ENCODE measurements around the gene ZNF491. TPM values are rescaled to one million over a fixed set of nuclear protein-coding genes. Genes with fewer than 3 reads are reported as not detected.
"Not testable (repeated sequence)": the region's sequence is repeated elsewhere in the genome, so short reads cannot be mapped to it uniquely, and the experiment has no call there.

Gene ZNF491
- total RNA-seq, 1 donor: 0.94 TPM

GRCh38 chr19:11833541-11833940 is 35.2 kb downstream of the ZNF491 start:
- H3K9me3 ChIP-seq (ENCODE audit: low read depth, low read length): peaks cover 56% of the 10 kb centered on the region
- no peaks in the 10 kb centered on the region for H3K27me3 ChIP-seq (ENCODE audit: insufficient read depth, low read length)
- H3K4me1 ChIP-seq (ENCODE audit: insufficient read depth, low read length): no peaks in the 10 kb centered on the region
- no peak overlapping the region for H3K4me3 ChIP-seq (ENCODE audit: low read length)

GRCh38 chr19:11835626-11836066 is 37.3 kb downstream of the ZNF491 start:
- not testable (repeated sequence) for H3K27me3 ChIP-seq (ENCODE audit: insufficient read depth, low read length); H3K4me1 ChIP-seq (ENCODE audit: insufficient read depth, low read length); H3K4me3 ChIP-seq (ENCODE audit: low read length)
- peaks cover 43% of the 10 kb centered on the region for H3K9me3 ChIP-seq (ENCODE audit: low read depth, low read length)

- Histone ChIP-seq H3K4me1 (ENCODE audit: insufficient read depth, low read length) (peaks cover 8% of the 10 kb centered on the region), H3K9me3 (ENCODE audit: low read depth, low read length) (no peaks in the 10 kb centered on the region), H3K4me3 (ENCODE audit: low read length) (no peak overlapping the region), H3K27me3 (ENCODE audit: insufficient read depth, low read length) (no peaks in the 10 kb centered on the region)
Observed at GRCh38 chr19:11843722-11844121, 45.4 kb downstream of the ZNF491 start.

DNA sequence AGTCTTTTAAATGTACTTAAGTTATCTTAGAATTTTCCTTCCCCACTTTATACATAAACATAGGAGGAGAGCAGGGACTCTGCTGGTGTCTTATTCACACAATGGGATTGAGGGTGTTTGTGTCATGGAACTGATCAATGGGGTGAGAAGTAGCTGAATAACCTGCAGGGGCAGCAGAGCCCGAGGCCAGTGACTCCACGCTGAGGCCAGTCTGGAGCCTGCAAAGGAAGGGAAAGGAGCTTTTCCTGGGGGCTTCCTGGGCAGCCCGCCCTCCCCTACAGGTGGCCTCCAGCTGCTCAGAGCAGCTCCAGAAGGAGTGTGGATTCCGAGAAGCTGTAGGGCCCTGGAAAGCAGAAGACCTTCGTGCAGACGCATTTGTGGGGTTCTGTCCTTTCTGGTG is 49.3 kb downstream of the ZNF491 start:
- H3K4me3 ChIP-seq (ENCODE audit: low read length); H3K9me3 ChIP-seq (ENCODE audit: low read depth, low read length): not testable (repeated sequence)
- peaks cover 23% of the 10 kb centered on the region for H3K4me1 ChIP-seq (ENCODE audit: insufficient read depth, low read length)

GRCh38 chr19:11848200-11848593 is 49.9 kb downstream of the ZNF491 start:
- Histone ChIP-seq H3K9me3 (ENCODE audit: low read depth, low read length) (no peaks in the 10 kb centered on the region), H3K4me1 (ENCODE audit: insufficient read depth, low read length) (peaks cover 23% of the 10 kb centered on the region), H3K4me3 (ENCODE audit: low read length) (peak overlapping the region; percentile 55), H3K27me3 (ENCODE audit: insufficient read depth, low read length) (no peaks in the 10 kb centered on the region)

More for the DNA sequence above, 49.3 kb downstream of the ZNF491 start:
- not testable (repeated sequence) for H3K27me3 ChIP-seq (ENCODE audit: insufficient read depth, low read length)

- Histone ChIP-seq H3K4me3 (ENCODE audit: low read length) (peak within 1 kb of the TSS; percentile 55), H3K4me1 (ENCODE audit: insufficient read depth, low read length) (peaks cover 23% of the 10 kb centered on the region), H3K9me3 (ENCODE audit: low read depth, low read length) (no peaks in the 10 kb centered on the region), H3K27me3 (ENCODE audit: insufficient read depth, low read length) (no peaks in the 10 kb centered on the region)
Observed at GRCh38 chr19:11848594-11849469, 50.5 kb downstream of the ZNF491 start, which contains the start of gene ZNF439. ZNF439 (plus strand) TSS chr19:11848726; CDS start chr19:11848868, 142 bp downstream.

GRCh38 chr19:11850289-11850688 is 52.0 kb downstream of the ZNF491 start:
- H3K27me3 ChIP-seq (ENCODE audit: insufficient read depth, low read length); H3K4me3 ChIP-seq (ENCODE audit: low read length); H3K9me3 ChIP-seq (ENCODE audit: low read depth, low read length): not testable (repeated sequence)
- H3K4me1 ChIP-seq (ENCODE audit: insufficient read depth, low read length): peaks cover 23% of the 10 kb centered on the region

DNA sequence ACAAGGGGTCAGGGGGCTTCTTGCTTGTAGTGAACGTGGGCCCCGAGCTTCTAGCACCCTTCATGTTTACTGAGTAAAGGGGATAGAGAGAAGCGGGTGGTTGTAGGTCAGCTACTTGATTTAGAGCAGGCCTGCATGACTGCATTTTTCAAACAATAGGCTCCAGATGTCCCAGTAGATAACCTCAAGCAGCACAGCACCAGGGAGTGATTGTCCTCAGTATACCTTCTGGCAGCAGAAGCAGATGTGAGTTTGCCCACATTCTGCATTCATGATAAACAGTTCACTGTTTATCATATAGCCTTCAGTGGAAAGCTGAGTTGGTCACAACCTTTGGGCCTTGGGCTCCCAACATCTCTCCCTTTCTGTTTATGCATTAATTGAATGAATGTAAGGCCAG is 55.0 kb downstream of the ZNF491 start:
- no peak overlapping the region for H3K4me3 ChIP-seq (ENCODE audit: low read length)
- no peaks in the 10 kb centered on the region for H3K27me3 ChIP-seq (ENCODE audit: insufficient read depth, low read length)
- peaks cover 7% of the 10 kb centered on the region for H3K9me3 ChIP-seq (ENCODE audit: low read depth, low read length)
- peaks cover 18% of the 10 kb centered on the region for H3K4me1 ChIP-seq (ENCODE audit: insufficient read depth, low read length)

DNA sequence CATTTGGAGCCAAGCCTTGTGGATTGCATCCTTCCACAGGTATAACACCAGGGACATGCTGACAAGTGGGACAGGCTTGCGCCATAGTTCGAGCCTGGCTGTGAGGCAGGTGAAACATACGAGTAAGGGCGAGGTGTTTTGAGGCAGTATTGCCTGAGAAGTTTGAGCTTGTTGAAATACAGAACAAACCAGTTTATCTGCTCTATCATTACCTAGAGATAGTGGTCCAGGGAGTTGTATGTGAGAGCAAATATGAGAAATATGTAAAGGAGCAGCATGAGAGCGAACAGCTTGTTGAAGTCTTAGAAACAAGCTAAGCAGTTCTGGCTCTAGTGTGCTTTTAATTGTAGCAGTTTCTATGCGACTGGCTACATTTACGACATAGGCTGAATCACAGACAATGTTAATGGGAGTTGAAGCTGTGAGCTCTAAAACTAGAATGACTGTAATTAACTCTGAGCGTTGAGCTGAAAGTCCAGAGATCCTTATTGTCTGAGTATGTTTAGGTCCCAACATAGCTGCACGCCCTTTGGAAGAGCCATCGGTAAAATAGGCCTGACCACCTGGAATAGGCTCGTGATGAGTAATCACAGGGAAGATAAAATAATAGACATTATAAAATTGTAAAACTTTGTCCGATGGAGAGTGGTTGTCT is 58.4 kb downstream of the ZNF491 start:
- Histone ChIP-seq H3K27me3 (ENCODE audit: insufficient read depth, low read length) (no peaks in the 10 kb centered on the region), H3K4me1 (ENCODE audit: insufficient read depth, low read length) (no peaks in the 10 kb centered on the region), H3K9me3 (ENCODE audit: low read depth, low read length) (peaks cover 25% of the 10 kb centered on the region), H3K4me3 (ENCODE audit: low read length) (no peak overlapping the region)

Other genes starting within 250 kb of the ZNF491 start
- gene ELOF1, start 239.3 kb upstream of the ZNF491 start, total RNA-seq: 29.3 TPM
- gene ACP5, start 220.9 kb upstream of the ZNF491 start, total RNA-seq: 17.5 TPM
- 11.5 TPM for gene ZNF627, start 201.0 kb upstream of the ZNF491 start, total RNA-seq
- gene ZNF823, start 59.6 kb upstream of the ZNF491 start, total RNA-seq: 4.4 TPM
- gene ZNF441, start 31.5 kb upstream of the ZNF491 start, total RNA-seq: 7.0 TPM
- gene ZNF440, start 15.8 kb downstream of the ZNF491 start, total RNA-seq: 9.1 TPM
- gene ZNF439, start 50.2 kb downstream of the ZNF491 start, total RNA-seq: 4.8 TPM
- 2.3 TPM for gene ZNF69, start 89.3 kb downstream of the ZNF491 start, total RNA-seq
- 14.8 TPM for gene ZNF700, start 126.6 kb downstream of the ZNF491 start, total RNA-seq
- gene ZNF763, start 166.5 kb downstream of the ZNF491 start, total RNA-seq: 1.7 TPM
- 0.63 TPM for gene ZNF433, start 237.2 kb downstream of the ZNF491 start, total RNA-seq